Nucleus accumbens (tissue), 56 donors: ENCODE results near the gene SPATS2.
"Not testable (repeated sequence)": the region's sequence is repeated elsewhere in the genome, so short reads cannot be mapped to it uniquely, and the experiment has no call there.

ENCODE experiments used
- DNase-seq, 56 donors: peaks; one replicate each; lab custom pipeline; 2025; lab: John Stamatoyannopoulos, UW

Gene SPATS2

GRCh38 chr12:49347311-49348193 is 19.7 kb upstream of the SPATS2 start:
- DNase-seq: peak in 54 of 56 donors; percentile 27 to 96 (median 83)

GRCh38 chr12:49348781-49349180 is 18.5 kb upstream of the SPATS2 start:
- DNase-seq: no peak

- no peak for DNase-seq
These were observed 18.0 kb upstream of the SPATS2 start for GRCh38 chr12:49349266-49349665.

- DNase-seq: no peak
These were observed 14.9 kb upstream of the SPATS2 start for GRCh38 chr12:49352351-49352750.

GRCh38 chr12:49355913-49356312 is 11.3 kb upstream of the SPATS2 start:
- DNase-seq: no peak

GRCh38 chr12:49357103-49357678 is 10.1 kb upstream of the SPATS2 start:
- no peak for DNase-seq

GRCh38 chr12:49358483-49359141 is 8.7 kb upstream of the SPATS2 start:
- DNase-seq: peak in 18 of 56 donors; percentile 8 to 63 (median 20)

- DNase-seq: no peak
These were observed 7.6 kb upstream of the SPATS2 start for GRCh38 chr12:49359671-49360070.

GRCh38 chr12:49362077-49362476 is 5.2 kb upstream of the SPATS2 start:
- DNase-seq: no peak

- no peak for DNase-seq
These were observed 2.3 kb upstream of the SPATS2 start for GRCh38 chr12:49364989-49365388.

GRCh38 chr12:49365542-49365941 is 1.7 kb upstream of the SPATS2 start:
- DNase-seq: no peak

GRCh38 chr12:49366096-49366651 is 1.1 kb upstream of the SPATS2 start:
- DNase-seq: no peak

- DNase-seq: peak in 54 of 56 donors; percentile 41 to 87 (median 76)
These were observed 446 bp upstream of the SPATS2 start for GRCh38 chr12:49366652-49367380.

- DNase-seq: no peak
These were observed 958 bp downstream of the SPATS2 start for GRCh38 chr12:49368240-49368600.

- DNase-seq: no peak
These were observed 2.3 kb downstream of the SPATS2 start for GRCh38 chr12:49369411-49370145.

GRCh38 chr12:49370539-49370938 is 3.3 kb downstream of the SPATS2 start:
- DNase-seq: no peak

GRCh38 chr12:49375406-49375805 is 8.1 kb downstream of the SPATS2 start:
- DNase-seq: no peak

GRCh38 chr12:49377386-49377785 is 10.1 kb downstream of the SPATS2 start:
- no peak for DNase-seq

GRCh38 chr12:49380184-49380583 is 12.9 kb downstream of the SPATS2 start:
- DNase-seq: not testable (repeated sequence)
